DND-41 (cell line): ENCODE data around the gene GLRX.
"Not testable (repeated sequence)": the region's sequence is repeated elsewhere in the genome, so short reads cannot be mapped to it uniquely, and the experiment has no call there.

ENCODE experiments used
- CTCF ChIP-seq: IDR thresholded peaks from 2 replicates; pipeline ENCODE4 v1.5.1; 2012; ENCODE audit warnings: borderline replicate concordance, low read length, moderate library complexity, mild to moderate bottlenecking; ENCODE audit not compliant: poor library complexity, severe bottlenecking; ENCODE audit errors: extremely low read depth
- EZH2 ChIP-seq: IDR thresholded peaks from 3 replicates; pipeline ENCODE4 v1.6.1; 2012; ENCODE audit warnings: borderline replicate concordance, low read depth, mild to moderate bottlenecking, moderate library complexity, low read length, inconsistent platforms; ENCODE audit not compliant: severe bottlenecking

DNA sequence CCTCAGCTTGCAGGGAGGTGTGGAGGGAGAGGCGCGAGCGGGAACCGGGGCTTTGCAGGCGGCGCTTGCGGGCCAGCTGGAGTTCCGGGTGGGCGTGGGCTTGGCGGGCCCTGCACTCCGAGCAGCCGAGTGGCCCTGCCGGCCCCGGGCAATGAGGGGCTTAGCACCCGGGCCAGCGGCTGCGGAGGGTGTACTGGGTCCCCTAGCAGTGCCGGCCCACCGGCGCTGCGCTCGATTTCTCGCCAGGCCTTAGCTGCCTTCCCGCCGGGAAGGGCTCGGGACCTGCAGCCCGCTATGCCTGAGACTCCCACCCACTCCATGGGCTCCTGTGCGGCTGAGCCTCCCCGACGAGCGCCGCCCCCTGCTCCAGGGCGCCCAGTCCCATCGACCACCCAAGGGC lies 28.6 kb upstream of the GLRX start:
- not testable (repeated sequence) for TF ChIP-seq CTCF, EZH2
